GM21360 (cell line): Measurements from ENCODE around the gene GAL3ST2.
A peak's percentile ranks its signal among the peaks of the same experiment; 100 is the strongest.
"Not testable (repeated sequence)": the region's sequence is repeated elsewhere in the genome, so short reads cannot be mapped to it uniquely, and the experiment has no call there.

Experiments used
- ATAC-seq: cut with Tn5 transposase; IDR thresholded peaks from one replicate; pipeline ENCODE4 v1.9.1; 2021; ENCODE audit warnings: mild to moderate bottlenecking, moderate library complexity; ENCODE audit not compliant: unreplicated experiment

Gene GAL3ST2

GRCh38 chr2:241806217-241806616 is 29.6 kb downstream of the GAL3ST2 start:
- not testable (repeated sequence) for ATAC-seq

- ATAC-seq: no peak
Observed at GRCh38 chr2:241808051-241808720, 31.6 kb downstream of the GAL3ST2 start.

DNA sequence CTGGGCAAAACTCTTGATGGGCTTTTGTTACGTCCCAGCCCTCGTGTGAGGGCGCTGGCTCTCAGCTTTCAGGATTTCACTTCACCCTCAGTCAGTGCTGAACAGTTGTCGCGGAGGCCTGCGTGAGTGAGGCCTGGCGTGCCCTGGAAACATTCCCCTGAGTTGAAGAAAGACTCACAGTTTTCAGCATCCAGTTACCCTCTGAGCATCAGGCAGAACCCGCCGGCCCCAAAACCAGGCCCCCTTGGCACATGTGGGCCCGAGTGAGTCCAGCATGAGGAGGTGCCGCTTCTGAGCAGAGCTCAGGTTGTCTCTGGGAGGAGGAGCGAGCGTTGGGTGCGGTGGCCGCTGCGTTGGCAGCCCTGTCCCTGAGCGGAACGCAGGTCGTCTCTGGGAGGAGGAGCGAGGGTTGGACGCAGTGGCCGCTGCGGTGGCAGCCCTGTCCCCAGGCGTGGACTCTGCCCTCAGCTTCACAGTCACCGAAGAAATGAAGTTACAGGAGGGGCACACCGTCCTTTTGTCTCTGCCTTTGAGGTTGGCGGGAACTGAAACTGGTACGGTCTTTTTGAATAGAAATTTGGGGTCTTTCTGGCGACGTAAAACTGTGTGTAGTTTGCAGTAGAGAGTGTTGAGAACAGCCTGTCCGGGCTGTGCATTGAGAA is 32.2 kb downstream of the GAL3ST2 start, which contains the start of gene NEU4:
Gene NEU4, plus strand, starts transcription at position 473 of the 662 bp plus-strand sequence. CDS start 5,292 bp downstream, outside the sequence.
- no peak for ATAC-seq

- ATAC-seq: no peak
Observed at GRCh38 chr2:241809383-241810306, 33.0 kb downstream of the GAL3ST2 start.

DNA sequence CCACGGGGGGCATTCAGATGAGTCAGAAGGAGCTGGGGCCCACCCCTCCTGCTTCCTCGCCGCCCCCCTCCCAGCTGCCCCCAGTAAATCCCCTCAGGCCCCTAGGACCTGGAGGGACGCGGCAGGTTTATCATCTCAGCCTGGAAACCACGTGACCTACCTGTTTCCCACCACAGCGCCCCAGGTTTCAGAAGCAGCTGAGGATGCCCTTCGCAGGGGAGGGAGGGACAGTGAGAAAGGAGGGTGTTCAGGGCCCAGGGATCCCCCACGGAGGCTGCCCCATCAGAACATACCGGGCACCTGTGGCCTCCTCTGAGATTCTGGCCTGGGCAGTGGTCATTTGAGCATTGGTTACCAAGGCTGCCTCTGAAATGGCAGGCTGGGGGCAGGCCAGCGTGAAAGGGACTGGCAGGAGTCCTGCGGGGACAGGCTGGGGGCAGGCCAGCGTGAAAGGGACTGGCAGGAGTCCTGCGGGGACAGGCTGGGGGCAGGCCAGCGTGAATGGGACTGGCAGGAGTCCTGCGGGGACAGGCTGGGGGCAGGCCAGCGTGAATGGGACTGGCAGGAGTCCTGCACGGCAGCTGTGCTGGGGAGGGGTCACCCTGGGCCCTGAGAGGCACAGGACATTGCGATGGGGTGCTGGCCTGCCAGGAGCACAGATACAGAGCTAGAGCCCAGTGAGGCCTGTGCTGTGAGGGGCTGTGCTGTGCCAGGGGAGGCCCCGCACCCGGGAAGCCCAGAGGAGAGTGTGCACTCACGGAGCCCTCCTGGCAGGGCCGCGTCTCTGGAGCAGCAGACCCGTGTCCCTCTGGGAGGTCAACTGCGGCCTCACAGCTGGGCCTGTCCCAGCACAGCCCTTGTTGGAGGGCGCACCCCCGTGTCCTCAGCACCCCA is 33.9 kb downstream of the GAL3ST2 start:
- no peak for ATAC-seq

GRCh38 chr2:241811201-241811951 is 34.8 kb downstream of the GAL3ST2 start:
- no peak for ATAC-seq

DNA sequence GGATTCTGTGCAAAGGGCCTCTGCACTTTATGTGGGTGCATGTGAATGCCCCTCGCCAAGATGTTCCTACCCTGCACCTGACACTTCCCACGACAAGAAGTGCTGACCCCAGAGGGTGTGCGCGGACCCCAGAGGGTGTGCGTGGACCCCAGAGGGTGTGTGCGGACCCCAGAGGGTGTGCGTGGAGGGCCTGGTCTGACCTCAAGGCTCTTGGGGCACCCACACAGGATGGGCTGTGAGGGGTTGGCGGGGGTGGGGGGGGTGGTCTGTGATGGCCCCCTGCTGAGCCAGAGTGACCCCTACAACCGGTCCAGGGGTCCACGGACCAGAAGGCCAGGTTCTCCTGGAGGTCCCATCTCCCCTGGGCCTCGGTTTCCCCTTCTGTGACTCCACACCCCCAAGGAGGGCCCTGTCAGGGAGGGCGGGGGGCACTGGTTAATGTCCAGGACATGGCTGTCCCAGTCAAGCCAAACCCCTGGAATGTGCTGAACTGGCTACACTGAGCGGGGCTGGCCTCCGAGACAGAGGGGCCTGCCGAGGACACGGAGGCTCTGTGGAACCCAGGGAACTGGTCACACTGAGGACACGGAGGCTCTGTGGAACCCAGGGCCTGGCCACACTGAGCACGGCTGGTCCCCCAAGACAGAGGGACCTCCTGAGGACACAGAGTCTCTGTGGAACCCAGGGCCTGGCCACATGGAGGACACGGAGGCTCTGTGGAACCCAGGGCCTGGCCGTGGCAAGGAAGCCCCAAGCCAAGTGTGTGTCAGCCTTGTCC is 35.5 kb downstream of the GAL3ST2 start:
- no peak for ATAC-seq

- ATAC-seq: no peak
Observed at GRCh38 chr2:241812730-241813643, 36.4 kb downstream of the GAL3ST2 start.

GRCh38 chr2:241813644-241814392 is 37.2 kb downstream of the GAL3ST2 start:
- peak; percentile 50 for ATAC-seq

DNA sequence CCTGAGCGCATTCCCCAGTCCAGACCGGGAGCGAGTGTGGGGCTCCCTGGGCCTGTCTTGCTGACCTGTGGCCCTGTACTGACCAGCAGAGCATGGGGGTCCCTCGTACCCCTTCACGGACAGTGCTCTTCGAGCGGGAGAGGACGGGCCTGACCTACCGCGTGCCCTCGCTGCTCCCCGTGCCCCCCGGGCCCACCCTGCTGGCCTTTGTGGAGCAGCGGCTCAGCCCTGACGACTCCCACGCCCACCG is 37.7 kb downstream of the GAL3ST2 start:
- ATAC-seq: no peak

- ATAC-seq: no peak
Observed at GRCh38 chr2:241814643-241815476, 38.2 kb downstream of the GAL3ST2 start.

GRCh38 chr2:241815477-241816430 is 39.1 kb downstream of the GAL3ST2 start:
- no peak for ATAC-seq

GRCh38 chr2:241816431-241817121 is 40.0 kb downstream of the GAL3ST2 start:
- no peak for ATAC-seq

- ATAC-seq: no peak
Observed at GRCh38 chr2:241817126-241817820, 40.7 kb downstream of the GAL3ST2 start.
